Mesenchymal stem cell (in vitro differentiated cells and primary cell): ENCODE results near the gene PALLD. TPM values are rescaled to one million over a fixed set of nuclear protein-coding genes. Genes with fewer than 3 reads are reported as not detected.

Source experiments
- small RNA-seq: library from polyadenylated mRNA; stranded (forward); fragments of <200 nt; extraction: miRNeasy Mini kit (QIAGEN cat#:217004); gene quantifications from one replicate; pipeline ENCODE3, GENCODE V24; 2013; ENCODE audit warnings: low read depth

Gene PALLD

Small RNA genes within 50 kb of the gene (small RNA-seq; reads per million reads assigned to genes)
- gene RF00432, result not detected
- gene RNU6-1336P, result not detected
- gene RNU6-853P, result not detected
